Measurements from ENCODE around the gene PRPF40B.

DNA sequence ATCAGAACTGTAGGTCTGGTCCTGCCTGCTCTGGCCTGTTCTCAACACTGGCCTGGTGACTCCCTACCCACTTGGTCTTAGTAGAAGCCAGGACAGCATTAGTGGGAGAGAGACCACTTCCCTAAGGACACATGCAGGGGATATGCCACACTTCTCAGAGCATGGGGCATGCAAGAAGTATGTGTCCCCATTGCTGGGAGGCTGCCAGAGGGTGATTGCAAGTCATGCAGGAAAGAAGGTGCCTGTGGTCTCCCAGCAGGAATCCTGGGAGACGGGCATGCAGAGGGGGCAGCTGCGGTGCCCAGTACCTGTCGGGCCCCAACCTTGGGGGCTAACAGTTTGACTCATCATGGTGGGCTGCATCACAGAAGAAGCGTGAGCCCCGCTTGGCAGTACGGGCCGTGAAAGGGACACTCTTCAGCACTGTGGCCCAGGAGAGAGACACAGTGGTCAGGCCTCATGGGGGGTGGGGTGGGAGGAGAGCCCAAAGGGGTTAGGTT, 23.0 kb downstream of the PRPF40B start:
- TF ChIP-seq, protein P1, sequence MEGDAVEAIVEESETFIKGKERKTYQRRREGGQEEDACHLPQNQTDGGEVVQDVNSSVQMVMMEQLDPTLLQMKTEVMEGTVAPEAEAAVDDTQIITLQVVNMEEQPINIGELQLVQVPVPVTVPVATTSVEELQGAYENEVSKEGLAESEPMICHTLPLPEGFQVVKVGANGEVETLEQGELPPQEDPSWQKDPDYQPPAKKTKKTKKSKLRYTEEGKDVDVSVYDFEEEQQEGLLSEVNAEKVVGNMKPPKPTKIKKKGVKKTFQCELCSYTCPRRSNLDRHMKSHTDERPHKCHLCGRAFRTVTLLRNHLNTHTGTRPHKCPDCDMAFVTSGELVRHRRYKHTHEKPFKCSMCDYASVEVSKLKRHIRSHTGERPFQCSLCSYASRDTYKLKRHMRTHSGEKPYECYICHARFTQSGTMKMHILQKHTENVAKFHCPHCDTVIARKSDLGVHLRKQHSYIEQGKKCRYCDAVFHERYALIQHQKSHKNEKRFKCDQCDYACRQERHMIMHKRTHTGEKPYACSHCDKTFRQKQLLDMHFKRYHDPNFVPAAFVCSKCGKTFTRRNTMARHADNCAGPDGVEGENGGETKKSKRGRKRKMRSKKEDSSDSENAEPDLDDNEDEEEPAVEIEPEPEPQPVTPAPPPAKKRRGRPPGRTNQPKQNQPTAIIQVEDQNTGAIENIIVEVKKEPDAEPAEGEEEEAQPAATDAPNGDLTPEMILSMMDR (IDR thresholded peaks at IDR 0.05): no peak
- no peak for TF ChIP-seq POLR2A (IDR thresholded peaks at IDR 0.05)

Data from body of pancreas (tissue), 4 donors.